Measurements from ENCODE around the gene VTI1A.
"Not testable (repeated sequence)": the region's sequence is repeated elsewhere in the genome, so short reads cannot be mapped to it uniquely, and the experiment has no call there.

VTI1A gene

GRCh38 chr10:112722758-112723157 lies 275.7 kb downstream of the VTI1A start:
- no peak overlapping the region for H3K4me3 ChIP-seq (ENCODE audit: low read length)
- no peak for DNase-seq (ENCODE audit: low read depth)
- no peak for TF ChIP-seq CTCF (conservative IDR thresholded peaks at IDR 0.05; ENCODE audit: low read length)

GRCh38 chr10:112723876-112724275 lies 276.9 kb downstream of the VTI1A start:
- peak; percentile 45 for DNase-seq (ENCODE audit: low read depth)
- H3K4me3 ChIP-seq (ENCODE audit: low read length), result no peak overlapping the region
- no peak for TF ChIP-seq CTCF (conservative IDR thresholded peaks at IDR 0.05; ENCODE audit: low read length)

DNA sequence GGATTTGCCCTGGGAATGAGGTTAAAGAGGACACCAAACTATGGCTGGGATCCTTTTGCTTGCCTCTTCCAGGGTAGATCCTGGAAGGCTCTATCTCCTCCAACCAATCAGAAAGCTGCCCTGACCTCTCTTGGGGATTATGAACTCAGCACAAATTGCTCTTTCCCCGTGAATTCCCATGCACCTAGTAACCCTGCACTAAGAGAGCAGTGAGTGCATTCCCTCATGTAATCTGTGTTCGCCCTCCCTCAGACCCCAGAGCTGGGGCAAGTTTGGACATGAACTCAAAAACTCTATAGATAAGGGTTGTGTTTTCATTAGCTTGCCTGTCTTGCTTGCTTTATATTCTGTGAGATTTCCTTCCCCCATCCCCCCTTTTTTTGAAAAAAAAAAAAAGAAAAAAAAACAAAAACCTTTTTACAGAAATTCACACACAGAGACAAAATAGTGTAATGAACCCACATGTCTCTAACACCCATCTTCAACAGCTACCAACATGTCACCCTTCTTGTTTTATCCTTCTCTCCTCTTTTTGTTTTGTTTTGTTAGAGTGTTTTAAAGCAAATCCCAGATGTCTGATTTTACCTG lies 277.5 kb downstream of the VTI1A start:
- no peak for TF ChIP-seq CTCF (conservative IDR thresholded peaks at IDR 0.05; ENCODE audit: low read length)
- DNase-seq (ENCODE audit: low read depth), result no peak
- H3K4me3 ChIP-seq (ENCODE audit: low read length), result no peak overlapping the region

- DNase-seq (ENCODE audit: low read depth), result no peak
- no peak for TF ChIP-seq CTCF (conservative IDR thresholded peaks at IDR 0.05; ENCODE audit: low read length)
These were observed 281.3 kb downstream of the VTI1A start for GRCh38 chr10:112728118-112728883.

GRCh38 chr10:112728997-112729396 lies 282.0 kb downstream of the VTI1A start:
- no peak overlapping the region for H3K4me3 ChIP-seq (ENCODE audit: low read length)
- DNase-seq (ENCODE audit: low read depth), result no peak
- TF ChIP-seq CTCF (conservative IDR thresholded peaks at IDR 0.05; ENCODE audit: low read length), result no peak

More at GRCh38 chr10:112728118-112728883, 281.3 kb downstream of the VTI1A start:
- H3K4me3 ChIP-seq (ENCODE audit: low read length), result no peak overlapping the region

- H3K4me3 ChIP-seq (ENCODE audit: low read length); DNase-seq (ENCODE audit: low read depth): not testable (repeated sequence)
These were observed 284.4 kb downstream of the VTI1A start for GRCh38 chr10:112731450-112731849.

DNA sequence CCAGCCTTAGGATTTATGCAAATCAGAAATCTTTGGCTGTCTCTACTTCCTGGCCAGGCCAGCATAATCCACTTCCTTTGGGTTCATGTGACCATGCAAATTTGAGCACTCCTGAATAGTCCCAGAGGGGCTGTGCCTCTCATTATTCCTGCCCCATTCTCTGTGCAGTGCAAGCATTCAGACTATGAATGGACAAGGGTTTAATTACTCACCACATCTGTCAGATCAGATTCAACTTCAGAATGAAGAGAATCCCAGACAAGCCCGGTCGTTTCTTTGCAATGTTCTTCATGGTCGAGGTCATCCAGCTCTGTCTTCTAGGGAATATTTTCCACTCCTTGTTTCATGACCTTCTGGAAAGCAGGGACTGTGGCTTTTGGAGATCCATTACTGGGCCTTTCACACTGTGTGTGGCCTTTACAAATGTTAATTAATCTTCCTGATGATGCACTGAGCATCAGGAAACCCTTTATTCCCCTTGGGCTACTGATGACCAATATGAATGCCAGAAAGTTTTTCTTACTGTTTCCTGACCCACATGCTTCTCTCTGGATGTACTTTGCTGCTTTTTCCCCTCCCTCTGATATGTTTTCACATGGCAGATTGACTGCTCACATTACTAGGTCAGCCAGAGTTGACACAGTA lies 285.4 kb downstream of the VTI1A start:
- peak; percentile 32 for DNase-seq (ENCODE audit: low read depth)
- no peak overlapping the region for H3K4me3 ChIP-seq (ENCODE audit: low read length)
- no peak for TF ChIP-seq CTCF (conservative IDR thresholded peaks at IDR 0.05; ENCODE audit: low read length)

Data from AG10803 (cell line).